GM08714 (cell line): ENCODE results near the gene RGPD5.
"Not testable (repeated sequence)": the region's sequence is repeated elsewhere in the genome, so short reads cannot be mapped to it uniquely, and the experiment has no call there.

ENCODE experiments used
- H3K4me3 ChIP-seq: fragments of 200-500 bp; sonication (Bioruptor generic); 2 replicates; pipeline ENCODE4 v1.5.1; 2014; ENCODE audit warnings: mild to moderate bottlenecking, low read length, inconsistent platforms

RGPD5 gene

DNA sequence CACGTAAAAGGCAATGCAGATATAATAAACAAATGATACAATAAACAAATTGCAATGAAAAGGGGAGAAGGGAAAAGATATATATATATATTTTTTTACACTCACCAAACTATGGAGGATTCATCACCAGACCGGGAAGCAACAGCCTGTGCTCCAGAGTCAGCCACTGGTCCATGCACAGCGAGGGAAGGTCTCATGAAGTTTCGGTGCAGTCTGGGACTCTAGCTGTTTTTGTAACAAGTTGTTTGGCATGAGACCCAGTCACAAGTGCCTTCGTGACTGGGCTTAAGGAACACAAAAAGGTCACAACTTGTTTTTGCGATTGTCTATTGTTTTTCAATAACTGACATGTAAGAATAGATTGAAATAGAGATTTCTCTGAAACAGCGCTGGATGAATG lies 99.6 kb downstream of the RGPD5 start:
- not testable (repeated sequence) for H3K4me3 ChIP-seq

DNA sequence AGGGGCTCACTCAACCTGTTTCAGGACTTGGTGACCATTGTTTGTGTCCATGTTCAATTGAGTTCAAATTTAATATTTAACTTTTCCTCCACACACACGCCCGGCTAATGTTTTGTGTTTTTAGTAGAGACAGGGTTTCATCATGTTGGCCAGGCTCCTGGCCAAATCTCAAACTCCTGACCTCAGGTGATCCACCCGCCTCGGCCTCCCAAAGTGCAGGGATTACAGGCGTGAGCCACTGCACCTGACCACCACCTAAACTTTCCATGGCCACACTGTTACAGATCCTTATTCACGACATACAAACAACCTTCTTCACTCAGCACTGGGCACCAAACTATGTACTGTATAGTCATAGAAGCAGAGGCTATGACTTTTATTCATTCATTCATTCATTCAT lies 100.0 kb downstream of the RGPD5 start:
- not testable (repeated sequence) for H3K4me3 ChIP-seq

DNA sequence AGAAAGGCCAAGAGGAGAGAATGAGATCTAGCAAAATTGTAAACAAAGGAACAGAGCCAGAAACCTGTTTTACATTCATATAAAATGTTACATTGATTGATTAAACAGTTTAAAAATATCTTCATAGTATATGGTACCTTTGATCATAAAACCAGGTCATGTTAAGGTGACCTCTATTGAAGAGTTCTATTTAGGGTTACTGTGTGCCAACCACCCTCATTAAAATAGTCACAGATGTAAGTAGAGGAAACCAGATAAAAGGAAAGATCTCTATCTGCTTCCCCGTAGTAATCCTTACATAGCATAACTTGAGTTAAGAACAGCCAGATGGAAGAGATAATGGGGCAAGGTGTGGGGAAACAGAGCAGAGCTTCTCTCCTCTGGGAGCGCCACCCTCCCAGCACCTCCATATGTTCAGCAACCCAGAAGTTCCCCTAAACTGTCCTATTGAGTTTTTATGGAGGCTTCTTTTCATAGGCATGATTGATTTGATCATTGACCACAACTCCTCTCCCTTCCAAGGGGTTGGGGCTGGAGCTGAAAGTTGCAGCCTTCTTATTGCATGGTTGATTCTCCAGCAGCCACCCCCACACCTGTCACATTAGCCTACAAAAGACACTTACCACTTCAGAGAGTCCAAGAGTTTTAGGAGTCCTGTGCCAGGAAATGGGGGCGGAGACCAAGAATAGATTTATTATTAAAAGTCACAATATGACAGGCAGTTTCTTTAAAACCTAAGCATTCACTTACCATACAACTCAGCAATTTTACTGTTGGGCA lies 101.2 kb downstream of the RGPD5 start:
- H3K4me3 ChIP-seq = not testable (repeated sequence)

DNA sequence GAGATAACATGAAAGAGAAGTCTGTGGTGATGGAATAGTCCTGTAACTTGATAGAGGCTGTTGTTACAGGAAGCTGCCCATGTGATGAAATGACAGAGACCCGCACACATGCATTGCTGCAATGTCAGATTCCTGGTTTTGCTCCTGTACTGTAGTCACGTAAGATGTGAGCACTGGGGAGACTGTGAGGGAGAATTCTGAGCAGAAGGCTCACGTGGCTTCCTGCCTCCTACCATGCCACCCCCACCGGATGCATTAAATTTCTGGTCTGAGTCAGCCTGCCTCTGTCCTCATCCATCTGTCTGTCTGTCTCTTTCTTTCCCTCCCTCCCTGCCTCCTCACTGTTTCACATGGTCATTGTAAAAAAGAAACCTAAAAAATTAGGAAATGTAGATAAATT lies 102.1 kb downstream of the RGPD5 start:
- not testable (repeated sequence) for H3K4me3 ChIP-seq

DNA sequence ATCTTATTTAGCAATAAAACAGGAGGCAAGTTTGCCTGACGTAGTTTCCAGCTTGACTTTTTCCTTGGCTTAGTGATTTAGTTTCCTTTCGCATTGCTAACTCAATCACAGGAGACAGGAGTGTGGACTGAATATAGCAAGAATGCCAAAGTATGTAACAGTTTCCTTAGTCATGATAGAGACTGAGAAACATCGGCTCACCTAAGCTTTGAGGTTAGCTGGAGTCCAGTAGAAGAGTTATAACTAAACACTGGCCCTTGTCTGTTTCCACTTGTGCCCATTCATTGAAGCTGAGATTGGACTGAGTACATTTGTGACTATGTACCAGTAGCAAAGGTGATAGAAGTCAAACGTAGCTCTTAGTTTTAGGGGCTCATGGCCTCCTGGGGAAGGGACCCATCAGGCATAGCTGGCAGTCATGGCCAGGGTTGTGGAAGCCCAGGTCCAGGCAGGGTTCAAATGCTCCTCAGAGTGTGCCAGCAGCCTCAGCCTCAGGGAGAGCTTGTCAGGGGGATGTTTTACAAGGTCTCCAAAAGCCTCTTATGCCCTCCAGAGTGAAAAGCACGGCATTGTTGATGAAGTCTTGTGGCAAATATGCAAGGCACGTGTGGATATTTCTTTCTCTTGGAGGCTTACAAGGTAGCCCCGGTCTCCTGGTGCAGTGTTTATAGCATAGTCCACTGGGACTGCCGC lies 103.8 kb downstream of the RGPD5 start:
- H3K4me3 ChIP-seq = not testable (repeated sequence)

DNA sequence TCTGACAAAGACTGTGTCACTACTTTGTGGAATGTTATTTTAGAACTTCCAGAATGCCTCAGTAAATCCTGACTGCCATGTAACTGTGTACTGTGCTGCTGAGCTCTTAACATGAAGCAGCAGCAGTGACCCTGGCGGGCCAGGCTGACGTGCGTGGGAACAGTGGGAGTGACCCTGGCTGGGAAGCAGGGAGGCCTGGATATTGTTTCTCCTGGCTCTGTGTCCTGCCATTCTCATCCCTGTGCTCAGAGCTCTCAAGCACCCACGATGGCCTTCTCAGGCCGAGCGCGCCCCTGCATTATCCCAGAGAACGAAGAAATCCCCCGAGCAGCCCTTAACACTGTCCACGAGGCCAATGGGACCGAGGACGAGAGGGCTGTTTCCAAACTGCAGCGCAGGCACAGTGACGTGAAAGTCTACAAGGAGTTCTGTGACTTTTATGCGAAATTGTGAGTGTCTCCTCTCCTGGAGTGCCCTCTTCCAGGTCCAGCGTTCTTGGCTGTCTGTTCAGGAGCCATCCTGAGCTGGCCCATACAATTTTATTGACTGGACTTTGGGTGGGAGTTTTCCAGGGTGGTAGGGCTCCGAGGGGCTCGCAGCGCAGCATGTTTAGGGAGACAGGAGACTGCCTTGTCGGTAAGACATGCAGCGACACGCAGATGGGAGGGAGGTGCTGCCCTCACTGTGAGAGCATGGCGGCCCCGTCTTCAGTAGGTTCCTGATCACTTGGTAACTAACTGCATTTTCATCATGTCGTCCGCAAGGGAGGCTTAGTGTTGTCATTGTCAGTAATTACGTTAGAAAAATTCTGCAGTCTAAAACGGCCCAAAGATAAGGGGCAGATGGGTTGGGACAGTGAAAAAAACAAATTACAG lies 104.6 kb downstream of the RGPD5 start, which contains the start of gene LIMS3:
TSS of gene LIMS3 (plus strand) at position 227 of the 875 bp plus-strand sequence. CDS start at position 268, 41 bp downstream.
- H3K4me3 ChIP-seq = not testable (repeated sequence)

DNA sequence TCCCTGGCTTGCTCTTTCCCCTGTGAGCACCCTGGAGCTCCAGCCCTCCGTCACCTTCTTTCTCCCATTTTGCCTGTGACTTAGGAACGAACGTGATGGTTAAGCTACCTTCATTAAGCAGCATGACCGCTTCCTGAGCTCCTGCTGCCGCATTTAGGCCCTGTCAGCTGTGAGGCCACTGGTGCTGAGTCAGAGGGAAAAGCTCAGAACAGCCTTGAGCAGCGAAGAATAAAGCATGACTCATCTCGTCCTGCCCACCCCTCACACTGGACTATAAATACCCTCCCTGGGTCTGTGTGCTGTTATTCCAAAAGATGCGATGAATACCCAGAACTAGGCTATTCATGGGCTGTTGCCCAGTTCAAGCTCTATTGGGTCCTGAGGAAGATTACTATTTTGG lies 111.7 kb downstream of the RGPD5 start:
- H3K4me3 ChIP-seq = not testable (repeated sequence)
